Kasumi-1 (cell line): Measurements from ENCODE around the gene TENM4.
"Not testable (repeated sequence)": the region's sequence is repeated elsewhere in the genome, so short reads cannot be mapped to it uniquely, and the experiment has no call there.

Experiments
- DNase-seq, 2 experiments: peaks; one replicate each; lab custom pipeline; 2025; lab: John Stamatoyannopoulos, UW

Gene TENM4

DNA sequence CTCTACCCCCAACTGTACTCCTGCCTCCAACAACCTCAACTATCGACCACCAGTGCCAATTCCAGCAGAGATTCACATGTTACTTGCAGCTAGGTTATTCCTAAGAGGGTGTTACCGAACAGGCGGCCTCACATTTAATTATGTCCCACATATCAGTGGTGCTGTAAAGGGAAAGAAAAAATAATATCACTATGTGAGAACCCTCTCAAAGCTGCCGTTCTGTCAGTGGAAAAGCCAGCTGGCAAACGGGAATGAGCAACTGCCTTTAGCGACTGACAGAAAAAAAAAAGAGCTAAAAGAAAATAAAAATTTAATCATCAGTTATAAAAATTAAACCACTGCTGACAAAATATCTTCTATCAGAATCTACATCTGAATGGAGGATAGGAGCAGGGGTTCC lies 595.3 kb downstream of the TENM4 start:
- no peak for DNase-seq

DNA sequence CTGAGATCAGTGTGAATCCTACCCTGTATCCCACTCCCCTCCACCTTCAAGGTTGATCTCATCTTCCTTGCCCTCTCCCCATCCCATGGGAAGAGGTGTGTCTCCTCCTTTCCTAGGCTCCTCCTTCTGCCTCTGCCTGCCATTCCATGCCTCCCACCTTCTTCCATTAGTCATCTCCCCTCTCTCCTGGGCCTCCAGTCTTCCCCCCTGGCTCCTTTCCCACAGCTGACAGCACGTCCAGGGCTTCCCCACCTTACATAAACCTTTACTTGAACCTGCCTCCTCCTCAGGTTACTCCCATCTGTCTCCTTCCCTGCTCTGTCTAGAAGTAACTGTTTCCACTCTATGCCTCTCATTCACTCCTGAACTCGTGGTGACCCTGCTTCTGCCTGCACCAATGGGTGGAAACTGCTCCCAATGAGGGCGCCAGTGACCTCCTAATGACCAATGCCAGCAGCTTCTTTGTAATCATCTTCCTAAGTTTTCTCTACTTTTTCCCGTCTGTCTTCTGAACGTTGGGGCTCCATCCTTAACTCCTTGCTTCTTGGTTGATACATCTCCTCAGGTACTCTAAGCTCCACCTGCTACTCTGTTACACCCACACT lies 599.3 kb downstream of the TENM4 start:
- DNase-seq = no peak

DNA sequence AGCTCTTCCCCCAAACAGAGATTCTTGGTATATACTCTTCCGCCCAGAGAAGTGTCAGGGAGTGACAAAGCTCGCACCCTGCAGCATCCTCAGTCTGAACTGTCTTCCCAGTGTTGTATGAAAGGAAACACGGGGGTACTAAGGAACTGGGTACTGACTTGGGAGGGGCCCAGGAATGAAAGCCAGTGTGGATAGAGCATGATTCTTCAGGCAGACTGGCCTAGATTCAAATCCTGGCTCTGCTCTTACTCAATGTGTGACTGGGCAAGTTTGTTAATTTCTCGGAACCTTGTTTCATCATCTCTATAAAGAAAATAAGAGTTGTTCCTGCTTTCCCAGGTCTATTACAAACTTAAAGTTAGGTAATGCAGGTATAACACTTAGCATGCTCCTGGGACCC lies 600.2 kb downstream of the TENM4 start:
- no peak for DNase-seq

DNA sequence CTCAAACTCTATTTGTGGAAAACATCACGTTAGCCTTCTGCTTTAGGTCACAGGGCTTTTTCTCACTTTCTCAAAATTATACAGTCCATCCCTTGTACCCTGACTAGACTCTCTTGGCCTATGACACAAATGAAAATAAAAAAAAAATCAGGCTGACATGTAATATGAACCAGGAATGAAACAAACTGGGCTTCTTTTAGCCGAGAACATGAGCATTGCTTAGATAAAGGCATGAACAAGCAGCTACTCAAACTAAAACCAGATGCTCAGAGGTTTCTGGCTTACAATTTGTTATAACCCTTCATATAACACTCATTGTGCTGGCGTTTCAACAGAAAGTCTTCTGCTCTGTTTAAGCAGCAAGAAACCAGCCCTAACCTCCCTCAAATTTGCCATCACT lies 600.6 kb downstream of the TENM4 start:
- no peak for DNase-seq

DNA sequence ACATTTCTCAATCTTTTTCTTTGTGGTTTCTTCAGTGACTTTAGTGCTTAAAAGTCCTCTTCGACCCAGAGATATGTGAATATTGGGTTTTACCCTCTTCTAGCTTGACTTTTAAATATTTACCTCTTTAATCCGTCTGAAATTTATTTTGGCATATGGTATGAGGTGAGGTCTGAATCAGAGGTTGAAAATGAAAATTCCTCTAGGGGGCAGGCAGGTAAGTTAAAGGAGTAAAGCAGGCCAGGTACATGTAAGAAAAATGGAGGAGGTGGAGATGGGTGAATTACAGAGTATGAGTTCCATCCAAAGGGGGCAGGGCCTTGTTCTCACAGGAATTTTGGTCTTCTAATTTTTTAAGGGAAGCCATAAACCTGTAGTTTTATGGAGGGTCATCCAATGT lies 602.4 kb downstream of the TENM4 start:
- DNase-seq = no peak

DNA sequence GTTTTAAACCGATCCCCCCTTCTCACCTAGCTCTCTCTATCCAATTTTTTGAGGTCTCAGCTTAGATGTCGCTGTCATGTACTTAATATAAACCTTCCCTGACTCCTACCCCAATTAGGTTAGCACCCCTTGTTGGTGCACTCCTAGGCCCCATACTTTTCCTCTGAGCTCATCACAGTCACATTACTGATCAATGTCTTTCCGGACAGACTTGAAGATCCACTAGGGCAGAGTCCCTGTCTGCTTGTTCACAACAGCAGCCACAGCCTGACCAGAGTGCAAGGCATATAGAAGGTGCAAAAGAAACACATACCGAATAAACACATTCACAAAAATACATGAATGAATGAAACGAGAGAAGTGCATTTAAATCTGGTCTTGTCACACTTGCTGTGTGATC lies 605.2 kb downstream of the TENM4 start:
- DNase-seq = no peak

DNA sequence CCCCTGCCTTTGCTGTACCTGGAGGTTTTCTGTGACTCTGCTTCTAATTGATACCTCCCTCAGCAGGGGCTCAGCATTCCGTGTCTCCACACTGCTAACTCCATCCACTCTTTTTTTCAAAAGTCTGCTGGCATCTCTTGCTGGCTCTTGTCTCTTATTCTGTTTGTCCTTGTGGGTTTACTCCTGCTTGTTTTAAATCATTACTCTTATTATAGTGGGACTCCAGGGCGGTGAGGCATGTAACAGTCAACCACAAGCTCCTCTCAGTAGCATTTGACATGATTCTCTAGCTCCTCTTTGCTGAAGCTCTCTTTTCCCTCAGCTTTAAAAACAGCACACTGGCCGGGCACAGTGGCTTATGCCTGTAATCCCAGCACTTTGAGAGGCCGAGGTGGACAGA lies 605.9 kb downstream of the TENM4 start:
- no peak for DNase-seq

DNA sequence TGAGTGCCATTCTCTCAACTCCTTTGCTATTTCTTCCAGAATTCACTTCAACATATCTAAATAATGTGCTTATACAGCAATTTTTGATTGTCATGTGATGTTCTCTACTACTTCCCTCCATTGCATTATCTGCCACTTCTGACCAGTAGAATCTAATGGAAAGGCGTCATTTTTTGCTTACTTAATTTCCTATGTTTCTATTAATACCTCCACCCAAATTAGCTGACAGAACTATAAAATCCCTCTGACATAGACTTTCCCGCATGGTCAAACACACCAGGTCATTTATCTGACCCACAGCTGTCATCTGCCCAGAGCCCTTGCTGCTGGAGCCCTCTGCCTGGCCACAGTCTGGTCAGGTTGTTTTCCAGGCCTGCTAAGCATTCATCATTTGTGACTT lies 607.6 kb downstream of the TENM4 start:
- DNase-seq = no peak

DNA sequence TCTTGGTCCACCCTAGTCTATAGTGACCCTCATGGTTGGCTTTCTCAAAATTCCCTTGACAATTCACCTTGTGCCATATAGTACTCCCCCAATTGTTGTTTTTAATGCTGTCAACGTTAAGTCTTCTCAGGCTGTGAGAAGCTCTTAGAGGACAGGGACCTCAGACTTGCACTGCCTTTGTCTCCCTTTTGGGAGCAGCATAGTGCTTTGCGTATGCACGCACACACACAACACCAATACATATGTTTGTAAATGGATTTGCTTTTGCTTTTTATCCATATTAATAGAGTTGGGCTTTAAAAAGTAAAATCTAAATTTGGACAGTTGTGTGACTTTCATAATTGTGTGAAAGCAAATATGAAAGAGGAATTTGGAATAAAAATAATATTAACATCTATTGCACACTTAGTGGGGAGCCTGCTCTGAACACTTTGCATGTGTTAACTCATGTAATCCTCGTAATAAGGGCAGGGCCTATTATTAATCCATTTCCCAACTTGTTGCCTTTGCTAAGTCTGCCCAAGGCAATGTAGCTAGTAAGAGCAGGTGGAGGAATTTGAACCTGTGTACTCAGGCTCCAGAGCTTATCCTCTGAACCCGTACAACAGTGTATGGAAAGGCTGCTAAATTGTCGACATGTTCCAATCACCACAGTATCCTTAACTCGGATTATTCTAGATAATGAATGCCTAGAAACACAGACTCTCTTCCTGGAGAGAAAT lies 608.4 kb downstream of the TENM4 start:
- no peak for DNase-seq

DNA sequence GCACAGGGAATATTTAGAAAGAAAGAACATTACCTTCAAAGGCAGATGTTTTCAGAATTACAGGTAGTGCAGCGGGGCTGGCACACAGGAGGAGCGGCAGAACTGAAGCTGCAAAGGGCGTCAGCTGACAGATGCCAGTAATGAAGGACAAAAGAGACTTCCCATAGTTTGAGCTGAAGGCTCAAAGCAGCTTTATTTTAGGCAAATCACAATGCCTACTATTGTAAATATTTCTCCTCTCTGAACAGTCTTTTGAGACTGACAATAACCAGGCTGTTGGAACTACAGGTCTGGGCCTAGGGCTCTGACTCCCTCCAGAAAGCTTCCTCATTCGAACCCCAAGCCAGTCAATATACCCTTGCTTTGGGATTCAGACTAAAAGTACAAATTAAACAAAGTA lies 609.3 kb downstream of the TENM4 start:
- DNase-seq = no peak

DNA sequence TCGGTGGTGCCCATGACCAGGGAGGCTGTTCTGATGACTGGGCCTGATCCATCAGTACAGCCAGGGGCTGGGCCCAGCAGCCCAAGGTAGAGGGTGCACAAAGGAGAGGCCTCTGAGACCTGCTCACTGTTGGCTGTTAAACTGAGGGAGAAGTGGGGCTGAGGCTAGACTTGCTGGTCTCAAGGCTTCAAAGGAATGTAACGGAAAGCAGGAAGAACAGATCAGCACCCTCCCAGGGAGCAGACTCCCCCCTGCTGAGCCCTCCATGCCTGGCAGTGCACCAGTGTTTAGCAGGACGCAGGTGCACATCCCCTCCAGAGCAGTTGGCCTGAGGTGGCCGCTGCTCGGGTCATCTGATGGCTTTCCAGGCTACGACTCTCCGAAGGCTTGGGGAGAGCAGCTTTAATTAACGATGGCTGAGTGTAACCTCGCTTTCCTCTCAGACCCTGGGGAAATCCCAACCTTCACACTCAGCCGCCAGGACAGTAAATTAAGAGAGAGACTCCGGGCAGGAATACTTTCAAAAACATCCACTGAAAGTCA lies 610.5 kb downstream of the TENM4 start:
- no peak for DNase-seq

DNA sequence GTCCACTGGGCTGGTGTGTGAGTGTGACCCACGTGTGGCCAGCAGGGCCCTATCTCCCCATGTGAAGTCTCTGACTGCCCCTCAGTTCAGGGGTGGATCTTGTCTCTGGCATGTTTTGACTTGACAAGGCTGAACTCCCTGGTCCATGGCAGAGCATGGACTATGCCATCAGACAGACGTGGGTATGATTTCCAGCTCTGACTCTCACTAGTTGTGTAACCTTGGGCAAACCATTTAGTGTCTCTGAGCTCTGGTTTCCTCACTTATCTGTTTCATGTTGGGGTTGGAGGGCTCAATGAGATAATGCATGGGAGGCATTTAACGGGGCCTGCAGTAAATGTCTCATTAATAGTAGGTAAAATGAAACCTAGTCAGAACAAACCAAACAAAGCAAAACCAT lies 611.7 kb downstream of the TENM4 start:
- DNase-seq = no peak

DNA sequence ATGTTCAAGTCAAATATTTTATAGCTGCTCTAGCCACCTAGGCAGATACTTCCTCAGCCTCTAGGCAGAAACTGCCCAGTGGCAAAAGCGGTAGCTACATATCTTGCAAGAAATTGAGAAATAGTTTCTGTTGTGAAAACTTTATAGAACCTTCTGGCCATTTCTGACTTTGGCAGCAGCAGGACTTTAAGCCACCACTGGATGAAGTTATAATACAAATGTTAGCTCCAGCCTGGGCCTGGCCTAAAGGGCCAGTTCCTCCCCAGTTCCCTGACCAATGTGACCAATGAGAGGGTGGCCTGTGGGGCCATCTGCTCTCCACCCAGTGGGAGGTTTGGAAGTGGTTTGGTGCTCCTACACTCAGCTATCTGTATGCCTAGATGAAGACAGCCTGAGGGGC lies 612.2 kb downstream of the TENM4 start:
- DNase-seq = no peak

DNA sequence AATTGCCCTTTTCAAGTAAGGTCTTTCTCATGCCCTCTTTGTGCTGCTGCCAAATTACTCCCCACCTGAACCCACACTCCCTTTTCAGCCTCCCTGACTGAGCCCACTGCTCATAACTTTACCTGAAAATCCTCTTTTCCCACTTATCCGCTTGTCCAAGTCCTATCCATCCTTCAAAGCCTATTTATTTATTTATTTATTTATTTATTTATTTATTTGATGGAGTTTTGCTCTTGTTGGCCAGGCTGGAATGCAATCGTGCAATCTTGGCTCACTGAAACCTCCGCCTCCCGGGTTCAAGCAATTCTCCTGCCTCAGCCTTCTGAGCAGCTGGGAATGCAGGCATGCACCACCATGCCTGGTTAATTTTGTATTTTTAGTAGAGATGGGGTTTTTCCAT lies 613.5 kb downstream of the TENM4 start:
- not testable (repeated sequence) for DNase-seq

DNA sequence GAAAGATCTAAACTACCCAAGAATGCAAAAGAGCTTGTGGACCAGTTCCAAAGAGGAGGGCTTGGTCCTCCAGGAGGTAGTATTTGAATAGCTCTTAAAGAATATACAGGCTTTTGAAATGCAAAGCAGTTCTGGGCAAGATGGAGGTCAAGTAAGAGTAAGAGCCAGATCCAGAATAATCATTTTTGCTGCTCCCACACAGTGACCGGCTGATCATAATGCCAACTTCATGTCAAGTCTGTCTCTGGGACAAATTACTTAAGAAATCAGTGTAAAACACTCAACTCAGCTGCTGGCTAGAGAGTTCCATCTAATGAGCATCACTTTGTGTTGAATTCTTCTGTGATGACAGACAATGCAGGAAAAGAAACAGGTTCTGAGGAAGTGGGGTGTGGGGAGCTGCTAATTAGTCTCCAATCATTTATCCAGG lies 615.2 kb downstream of the TENM4 start:
- no peak for DNase-seq

DNA sequence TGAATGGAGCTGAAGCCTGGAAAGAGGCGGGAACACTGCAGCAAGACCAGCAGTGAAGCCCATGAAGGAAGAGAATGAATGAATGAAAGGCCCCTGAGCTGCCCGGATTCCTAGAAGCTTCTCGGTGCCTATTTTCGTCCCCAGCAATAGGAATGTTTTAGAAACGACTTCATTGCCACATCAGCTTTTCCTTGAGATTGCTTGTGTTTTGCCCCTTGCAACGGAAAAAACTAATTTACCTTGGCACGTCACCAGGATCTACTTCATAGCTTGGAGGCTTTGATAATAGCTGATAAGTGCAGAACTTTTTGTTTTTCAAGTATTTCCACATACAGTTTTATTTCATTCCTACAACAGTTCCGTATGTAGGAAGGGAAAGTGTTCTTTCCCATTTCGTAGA lies 617.2 kb downstream of the TENM4 start:
- DNase-seq = no peak

DNA sequence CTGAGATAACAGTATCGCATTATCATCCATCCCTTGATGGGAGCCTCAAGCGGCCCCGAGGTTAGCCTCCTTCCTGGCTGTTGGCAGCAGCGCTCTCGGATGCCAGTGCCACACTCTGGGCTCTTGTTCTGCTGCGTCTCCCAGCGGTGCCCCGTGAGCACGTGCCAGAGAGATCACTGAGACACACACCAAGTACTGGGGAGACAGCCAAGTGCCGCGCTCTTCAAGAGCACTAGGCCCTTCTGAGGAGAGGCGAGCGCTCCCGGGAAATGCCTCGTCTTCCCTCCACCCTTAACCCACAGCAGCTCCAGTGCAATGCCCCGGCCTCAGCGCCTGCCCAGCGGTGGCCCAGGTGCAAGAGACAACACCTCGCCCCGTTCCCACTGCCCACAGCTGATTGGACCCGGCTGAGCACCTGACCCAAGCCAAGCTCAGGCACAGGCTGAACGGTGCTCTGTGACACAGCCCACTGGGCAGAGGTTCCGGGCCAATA lies 617.9 kb downstream of the TENM4 start:
- DNase-seq = no peak

DNA sequence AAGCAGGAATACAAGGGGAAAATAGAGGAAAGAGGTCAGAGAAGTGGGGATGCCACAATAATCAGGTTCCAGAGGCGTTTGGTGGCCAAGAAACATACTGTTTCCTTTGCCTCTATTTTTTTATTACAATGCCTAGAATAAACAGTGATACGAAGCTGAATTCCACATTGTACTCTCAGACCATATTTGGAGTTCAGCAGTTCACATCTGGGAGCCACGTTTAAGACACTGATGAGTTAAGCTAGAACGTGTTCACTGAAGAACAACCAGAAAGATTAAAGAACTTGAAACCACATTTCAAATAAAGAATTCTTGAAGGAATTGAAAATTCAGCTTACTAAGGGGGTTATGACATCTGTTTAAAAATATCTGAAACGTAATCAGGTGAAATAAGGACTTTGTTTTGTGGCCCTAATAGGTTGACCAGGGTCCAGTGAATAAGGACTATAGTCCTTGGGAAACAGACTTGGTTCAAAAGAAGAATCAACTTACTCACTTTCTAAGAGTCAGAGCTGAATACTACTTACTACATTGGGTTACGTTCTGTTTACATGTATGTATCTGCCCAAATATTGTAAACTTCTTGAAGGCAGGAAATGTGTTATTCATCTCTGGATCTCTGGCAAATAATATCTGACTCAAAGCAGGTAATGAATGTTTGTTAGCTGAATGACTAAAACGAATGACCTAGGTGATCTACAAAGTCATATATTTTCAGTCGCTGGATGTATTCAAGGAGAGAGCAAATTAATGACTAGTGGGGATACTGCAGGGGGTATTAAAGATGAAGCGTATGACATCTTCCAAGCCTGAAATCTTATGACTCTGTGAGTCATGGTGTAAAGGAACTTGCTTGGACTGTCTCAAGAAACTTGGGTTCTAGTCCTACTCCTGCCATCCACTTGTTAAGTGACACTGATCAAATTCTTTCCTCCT lies 619.2 kb downstream of the TENM4 start:
- no peak for DNase-seq

DNA sequence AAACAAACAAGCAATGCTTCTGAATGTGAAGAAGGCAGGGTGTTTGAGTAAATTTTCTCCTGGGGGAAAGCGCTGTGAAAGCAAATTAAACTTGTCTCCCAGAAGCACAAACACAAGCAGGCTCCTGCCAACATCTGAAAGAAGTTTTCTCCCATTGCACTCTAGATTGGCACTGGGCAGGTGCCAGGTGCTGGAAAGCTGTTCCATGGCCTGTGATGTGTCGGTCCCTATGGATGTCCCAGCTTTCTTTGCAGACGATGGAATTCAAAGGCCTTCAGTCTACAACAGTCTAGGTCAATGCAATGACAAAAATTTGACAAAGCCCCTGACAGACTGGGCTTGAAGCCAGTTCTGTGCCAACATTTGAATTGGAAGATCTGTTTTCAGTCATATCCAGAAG lies 620.1 kb downstream of the TENM4 start:
- no peak for DNase-seq

DNA sequence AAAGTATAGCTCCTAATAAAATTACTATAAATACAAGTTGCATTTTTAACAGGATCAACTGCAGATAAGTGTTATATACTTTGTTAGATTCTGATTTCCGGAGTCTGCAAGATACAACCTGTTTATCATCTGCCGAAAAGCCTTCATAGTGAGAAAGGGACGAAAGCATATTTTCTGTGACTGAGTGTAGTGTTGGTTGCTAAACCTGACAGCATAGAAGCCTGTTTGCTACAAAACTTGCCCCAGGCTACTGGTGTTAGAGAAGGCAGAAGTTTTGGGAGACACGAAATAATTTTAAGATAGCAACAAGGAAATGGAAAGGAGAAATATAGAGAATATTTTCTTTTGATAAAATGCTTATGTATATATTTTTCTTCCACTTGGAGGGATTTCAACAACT lies 622.6 kb downstream of the TENM4 start:
- DNase-seq = no peak

DNA sequence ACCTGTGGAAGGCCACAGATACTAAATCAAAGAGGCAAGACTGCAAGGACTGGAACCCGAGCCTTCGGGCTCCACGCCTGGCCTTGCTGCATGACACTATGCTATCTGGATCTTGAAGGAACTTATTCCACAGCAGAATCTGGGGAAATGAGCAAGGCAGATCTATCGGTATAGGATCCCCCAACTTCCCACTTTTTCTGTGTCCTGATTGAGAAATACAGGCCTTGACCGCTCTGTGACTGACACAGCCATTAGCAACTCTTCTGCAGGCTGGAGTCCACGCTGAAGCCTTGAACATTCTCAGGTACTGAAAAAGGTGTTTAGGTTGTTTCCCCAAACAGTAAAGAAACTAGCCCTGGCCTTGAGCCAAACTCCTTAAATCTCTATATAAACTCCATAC lies 625.0 kb downstream of the TENM4 start:
- no peak for DNase-seq

DNA sequence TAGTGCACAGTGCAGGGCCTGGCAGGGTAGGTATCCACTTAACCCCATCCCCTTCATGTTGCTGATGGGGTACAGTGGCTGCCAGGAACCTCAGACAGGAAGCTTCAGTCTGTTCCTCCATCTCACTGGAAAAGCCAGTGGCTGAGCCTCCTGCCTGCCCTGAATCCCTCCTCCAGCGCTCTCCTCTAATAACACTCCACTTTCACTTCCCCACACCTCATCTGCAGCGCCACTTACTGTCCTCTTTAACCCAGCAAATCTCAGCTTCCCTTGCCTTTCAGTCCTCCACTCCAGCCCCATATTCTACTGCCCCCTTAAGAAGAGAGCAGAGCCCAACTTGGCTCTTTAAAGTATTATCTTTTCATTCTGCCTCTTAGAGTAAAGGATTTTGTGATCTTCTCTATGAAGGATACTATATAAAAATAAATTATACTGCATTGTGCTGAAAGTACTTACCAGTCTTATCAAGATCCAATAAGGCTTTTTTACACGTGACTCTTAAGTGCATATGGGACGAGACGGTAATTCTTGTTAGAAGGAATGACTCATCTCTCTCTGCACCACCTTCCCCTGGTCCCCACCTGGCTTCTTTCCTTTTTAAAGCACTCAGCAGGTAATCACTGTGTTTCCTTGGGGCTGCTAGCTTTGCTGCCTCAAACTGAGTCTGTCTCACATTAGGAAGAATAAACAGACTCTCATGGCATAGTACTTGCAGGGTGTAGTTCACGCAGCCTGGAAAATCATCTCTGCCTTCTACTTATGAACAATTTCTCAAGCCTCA lies 628.1 kb downstream of the TENM4 start:
- DNase-seq = no peak
